Globus pallidus (tissue), 1 donor: ENCODE data around the gene CFTR.

ENCODE experiments used
- DNase-seq: peaks from one replicate; pipeline ENCODE4 v3.0.0-alpha.2; 2015; ENCODE audit warnings: low spot score

The CFTR gene

GRCh38 chr7:117588352-117588794 is 108.5 kb downstream of the CFTR start:
- DNase-seq, result no peak

GRCh38 chr7:117590191-117590590 is 110.4 kb downstream of the CFTR start:
- DNase-seq, result no peak

DNA sequence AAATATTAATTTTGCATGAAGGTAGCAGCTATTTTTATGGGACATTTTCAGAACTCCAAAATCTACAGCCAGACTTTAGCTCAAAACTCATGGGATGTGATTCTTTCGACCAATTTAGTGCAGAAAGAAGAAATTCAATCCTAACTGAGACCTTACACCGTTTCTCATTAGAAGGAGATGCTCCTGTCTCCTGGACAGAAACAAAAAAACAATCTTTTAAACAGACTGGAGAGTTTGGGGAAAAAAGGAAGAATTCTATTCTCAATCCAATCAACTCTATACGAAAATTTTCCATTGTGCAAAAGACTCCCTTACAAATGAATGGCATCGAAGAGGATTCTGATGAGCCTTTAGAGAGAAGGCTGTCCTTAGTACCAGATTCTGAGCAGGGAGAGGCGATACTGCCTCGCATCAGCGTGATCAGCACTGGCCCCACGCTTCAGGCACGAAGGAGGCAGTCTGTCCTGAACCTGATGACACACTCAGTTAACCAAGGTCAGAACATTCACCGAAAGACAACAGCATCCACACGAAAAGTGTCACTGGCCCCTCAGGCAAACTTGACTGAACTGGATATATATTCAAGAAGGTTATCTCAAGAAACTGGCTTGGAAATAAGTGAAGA is 112.3 kb downstream of the CFTR start:
- no peak for DNase-seq

DNA sequence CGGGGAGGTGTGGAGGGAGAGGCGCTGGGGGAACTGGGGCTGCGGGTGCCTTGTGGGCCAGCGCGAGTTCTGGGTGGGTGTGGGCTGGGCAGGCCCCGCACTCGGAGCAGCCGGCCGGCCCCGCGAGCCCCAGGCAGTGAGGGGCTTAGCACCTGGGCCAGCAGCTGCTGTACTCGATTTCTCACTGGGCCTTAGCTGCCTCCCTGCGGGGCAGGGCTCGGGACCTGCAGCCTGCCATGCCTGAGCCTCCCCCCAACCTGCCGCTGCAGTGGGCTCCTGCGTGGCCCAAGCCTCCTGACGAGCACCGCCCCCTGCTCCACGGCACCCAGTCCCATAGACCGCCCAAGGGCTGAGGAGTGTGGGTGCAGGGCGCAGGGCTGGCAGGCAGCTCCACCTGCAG is 116.3 kb downstream of the CFTR start:
- DNase-seq, result no peak

- no peak for DNase-seq
Observed at GRCh38 chr7:117597755-117598154, 117.9 kb downstream of the CFTR start.

GRCh38 chr7:117600911-117601310 is 121.1 kb downstream of the CFTR start:
- no peak for DNase-seq

DNA sequence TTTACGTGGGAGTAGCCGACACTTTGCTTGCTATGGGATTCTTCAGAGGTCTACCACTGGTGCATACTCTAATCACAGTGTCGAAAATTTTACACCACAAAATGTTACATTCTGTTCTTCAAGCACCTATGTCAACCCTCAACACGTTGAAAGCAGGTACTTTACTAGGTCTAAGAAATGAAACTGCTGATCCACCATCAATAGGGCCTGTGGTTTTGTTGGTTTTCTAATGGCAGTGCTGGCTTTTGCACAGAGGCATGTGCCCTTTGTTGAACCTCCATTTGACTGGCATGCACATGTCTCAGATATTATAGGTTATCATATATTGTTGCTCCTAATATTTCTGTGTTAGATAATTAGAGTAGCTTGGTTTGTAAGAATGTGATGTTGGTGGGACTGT is 123.8 kb downstream of the CFTR start:
- no peak for DNase-seq

DNA sequence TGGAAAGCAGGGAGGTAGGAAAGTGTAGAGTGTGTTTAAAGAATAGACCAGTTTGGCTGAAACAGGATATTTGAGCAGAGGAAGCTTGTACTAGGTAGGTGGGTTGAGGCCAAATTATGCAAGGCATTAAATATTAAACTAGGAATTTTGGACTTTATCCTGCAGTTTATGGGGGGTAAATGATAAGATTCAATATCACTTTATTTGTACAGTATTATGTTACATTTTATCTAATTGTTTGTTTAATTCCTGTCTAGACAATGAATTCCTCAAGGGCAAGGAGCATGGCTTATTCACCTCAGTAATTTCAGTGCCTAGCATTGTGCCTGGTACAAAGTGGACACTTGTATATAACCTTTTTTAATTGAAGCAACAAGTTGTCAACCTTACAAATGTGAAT is 125.9 kb downstream of the CFTR start:
- DNase-seq, result no peak

DNA sequence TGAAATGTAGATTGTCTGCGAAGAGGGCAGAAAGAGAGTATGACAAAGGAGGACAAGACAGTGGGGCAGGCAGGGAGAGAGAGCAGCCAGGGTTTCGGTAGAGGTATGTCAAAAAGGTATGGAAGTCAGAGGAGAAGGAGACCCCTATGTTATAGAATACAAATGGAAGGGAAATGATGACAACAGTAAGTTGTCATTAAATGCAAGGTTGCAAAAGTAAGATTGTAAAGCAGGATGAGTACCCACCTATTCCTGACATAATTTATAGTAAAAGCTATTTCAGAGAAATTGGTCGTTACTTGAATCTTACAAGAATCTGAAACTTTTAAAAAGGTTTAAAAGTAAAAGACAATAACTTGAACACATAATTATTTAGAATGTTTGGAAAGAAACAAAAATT is 126.3 kb downstream of the CFTR start:
- no peak for DNase-seq

DNA sequence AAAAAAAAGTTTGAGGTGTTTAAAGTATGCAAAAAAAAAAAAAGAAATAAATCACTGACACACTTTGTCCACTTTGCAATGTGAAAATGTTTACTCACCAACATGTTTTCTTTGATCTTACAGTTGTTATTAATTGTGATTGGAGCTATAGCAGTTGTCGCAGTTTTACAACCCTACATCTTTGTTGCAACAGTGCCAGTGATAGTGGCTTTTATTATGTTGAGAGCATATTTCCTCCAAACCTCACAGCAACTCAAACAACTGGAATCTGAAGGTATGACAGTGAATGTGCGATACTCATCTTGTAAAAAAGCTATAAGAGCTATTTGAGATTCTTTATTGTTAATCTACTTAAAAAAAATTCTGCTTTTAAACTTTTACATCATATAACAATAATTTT is 130.6 kb downstream of the CFTR start:
- no peak for DNase-seq

- no peak for DNase-seq
Observed at GRCh38 chr7:117612637-117613036, 132.8 kb downstream of the CFTR start.

GRCh38 chr7:117616694-117617093 is 136.9 kb downstream of the CFTR start:
- no peak for DNase-seq

- DNase-seq, result no peak
Observed at GRCh38 chr7:117619681-117620080, 139.9 kb downstream of the CFTR start.

- DNase-seq, result no peak
Observed at GRCh38 chr7:117621075-117621618, 141.3 kb downstream of the CFTR start.

DNA sequence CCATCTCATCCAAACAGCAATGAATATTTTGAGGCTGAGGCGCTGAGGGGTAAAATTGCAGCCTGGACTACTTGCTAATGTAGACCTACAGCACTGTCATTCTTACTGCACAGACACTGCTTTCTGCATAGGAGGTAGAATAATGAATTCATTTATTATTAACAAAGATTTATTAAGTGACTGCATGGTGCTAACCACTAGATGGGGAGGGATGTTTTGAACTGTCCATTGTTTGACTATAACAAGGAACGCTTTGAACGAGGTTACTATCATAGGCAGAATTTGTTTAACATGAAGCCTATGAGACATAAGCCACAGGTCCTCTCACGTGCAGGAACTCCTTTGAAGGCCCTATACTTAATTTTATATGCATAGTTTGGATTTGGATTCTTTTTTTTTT is 143.8 kb downstream of the CFTR start:
- peak; percentile 35 for DNase-seq

- no peak for DNase-seq
Observed at GRCh38 chr7:117630501-117630900, 150.7 kb downstream of the CFTR start.

DNA sequence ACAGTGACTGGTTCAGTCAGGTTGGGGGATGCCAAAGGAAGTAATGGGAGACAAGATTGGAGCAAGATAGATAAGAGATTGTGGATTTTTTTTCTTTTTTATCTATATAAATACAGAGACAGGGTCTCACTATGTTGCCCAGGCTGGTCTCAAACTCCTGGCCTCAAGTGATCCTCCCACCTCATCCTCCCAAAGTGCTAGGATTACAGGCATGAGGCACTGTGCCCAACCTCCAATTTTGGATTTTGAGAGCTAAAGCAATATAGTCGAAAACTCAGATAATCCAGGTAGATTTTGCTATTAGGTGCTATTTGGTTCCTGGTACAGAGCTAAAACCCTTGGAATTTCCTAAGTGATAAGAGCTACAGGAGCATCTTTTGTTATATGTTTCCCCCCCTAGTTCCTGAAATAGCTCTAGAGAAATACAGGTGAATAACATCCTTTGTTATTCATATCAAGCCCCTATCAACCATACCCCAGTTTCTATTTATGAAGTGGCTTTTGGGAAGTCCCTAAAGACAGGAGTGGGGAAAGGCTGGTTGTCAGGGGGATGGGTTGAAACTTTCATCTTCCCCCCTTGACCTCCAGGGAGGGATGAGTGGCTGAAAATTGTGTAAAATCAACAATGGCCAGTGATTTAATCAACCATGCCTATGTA is 151.2 kb downstream of the CFTR start:
- no peak for DNase-seq

- DNase-seq, result no peak
Observed at GRCh38 chr7:117631652-117632051, 151.8 kb downstream of the CFTR start.

- no peak for DNase-seq
Observed at GRCh38 chr7:117637937-117638336, 158.1 kb downstream of the CFTR start.

DNA sequence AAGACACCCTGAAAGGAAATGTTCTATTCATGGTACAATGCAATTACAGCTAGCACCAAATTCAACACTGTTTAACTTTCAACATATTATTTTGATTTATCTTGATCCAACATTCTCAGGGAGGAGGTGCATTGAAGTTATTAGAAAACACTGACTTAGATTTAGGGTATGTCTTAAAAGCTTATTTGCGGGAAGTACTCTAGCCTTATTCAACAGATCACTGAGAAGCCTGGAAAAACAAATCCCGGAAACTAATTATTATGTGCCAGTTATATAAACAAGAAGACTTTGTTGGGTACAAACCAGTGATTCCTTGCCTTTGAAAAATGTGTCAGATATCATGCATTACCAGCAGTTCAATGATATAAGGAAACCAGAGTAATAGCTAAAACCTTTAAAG is 160.1 kb downstream of the CFTR start:
- DNase-seq, result no peak

DNA sequence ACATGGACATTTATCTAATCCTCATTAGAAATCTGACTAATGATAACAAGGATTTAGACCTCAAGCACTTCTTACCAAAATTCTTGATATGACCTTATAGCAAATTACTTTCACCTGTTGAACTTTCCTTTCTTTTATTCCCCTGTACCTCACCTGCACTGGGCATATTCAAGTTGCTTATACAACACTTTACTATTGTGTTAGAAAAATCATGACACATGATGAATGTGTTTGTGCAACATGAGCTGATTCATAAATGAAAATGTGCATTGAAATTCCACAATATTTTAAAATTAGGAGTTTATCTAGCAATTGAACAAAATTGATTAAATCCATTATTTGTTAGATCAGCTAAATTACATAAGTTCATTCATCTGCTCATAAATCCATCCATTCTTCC is 160.6 kb downstream of the CFTR start:
- DNase-seq, result no peak

DNA sequence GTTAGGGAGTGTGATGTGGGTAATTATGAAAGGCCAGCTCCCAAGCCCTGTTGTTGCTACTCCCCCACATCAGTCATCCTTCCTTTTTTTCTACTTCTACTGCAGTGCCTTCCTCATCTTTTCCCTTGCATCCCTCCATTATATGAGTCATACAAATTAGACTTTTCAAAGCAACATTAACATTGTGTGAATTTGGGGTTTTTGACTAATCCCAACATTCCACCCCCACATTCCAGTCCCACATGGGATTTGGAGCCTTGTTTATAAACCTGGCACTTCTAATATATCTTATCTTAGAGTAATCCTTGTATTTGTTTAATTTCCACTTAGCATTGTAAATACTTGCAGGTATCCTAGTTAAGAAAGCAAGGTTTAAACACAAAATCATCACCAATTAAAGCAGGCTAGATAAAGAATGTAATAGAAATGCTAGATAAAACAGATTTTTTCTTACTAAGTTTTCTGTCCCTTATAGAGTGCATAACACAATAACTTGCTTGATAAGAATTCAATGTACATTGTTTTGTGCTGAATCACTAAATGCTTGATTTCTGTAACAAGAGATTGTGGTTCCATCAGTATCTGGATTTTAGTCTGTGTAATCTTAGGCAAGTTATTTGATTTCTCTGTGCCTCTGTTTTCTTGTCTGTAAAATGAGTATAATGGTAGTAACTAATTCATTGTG is 165.8 kb downstream of the CFTR start:
- no peak for DNase-seq

GRCh38 chr7:117648203-117648866 is 168.5 kb downstream of the CFTR start:
- DNase-seq, result no peak
